BLaER1 treated with 17β-estradiol and CSF1 and Interleukin-3, amounts not matched to agents 10 nM and 100 nM (cell line): ENCODE data around the gene NAALADL2.
"Not testable (repeated sequence)": the region's sequence is repeated elsewhere in the genome, so short reads cannot be mapped to it uniquely, and the experiment has no call there.

Experiments used
- H3K27ac ChIP-seq, 11 experiments: shearing (Covaris generic); formaldehyde crosslinking; 2 replicates each; pipeline ENCODE4 v1.8.1; 2022
- H3K27me3 ChIP-seq, 11 experiments: shearing (Covaris generic); formaldehyde crosslinking; 2 replicates each; pipeline ENCODE4 v1.8.1; 2022
- H3K36me3 ChIP-seq, 11 experiments: shearing (Covaris generic); formaldehyde crosslinking; 2 replicates each; pipeline ENCODE4 v1.8.1; 2022
- H3K4me1 ChIP-seq, 10 experiments: shearing (Covaris generic); formaldehyde crosslinking; 2 replicates each; pipeline ENCODE4 v1.8.1; 2022
- H3K4me2 ChIP-seq, 11 experiments: shearing (Covaris generic); formaldehyde crosslinking; 2 replicates each; pipeline ENCODE4 v1.8.1; 2022
- H3K4me3 ChIP-seq, 10 experiments: shearing (Covaris generic); formaldehyde crosslinking; 2 replicates each; pipeline ENCODE4 v1.8.1; 2022
- H3K9ac ChIP-seq, 11 experiments: shearing (Covaris generic); formaldehyde crosslinking; 2 replicates each; pipeline ENCODE4 v1.8.1; 2022
- H3K9me3 ChIP-seq, 11 experiments: shearing (Covaris generic); formaldehyde crosslinking; replicated peaks in 1 of 11; 2 replicates each; pipeline ENCODE4 v1.8.1; 2022
- H4K20me1 ChIP-seq, 11 experiments: shearing (Covaris generic); formaldehyde crosslinking; 2 replicates each; pipeline ENCODE4 v1.8.1; 2022
- Cebpa-rat ChIP-seq, 11 experiments: shearing (Covaris generic); IDR thresholded peaks; 2 replicates each; pipeline ENCODE4 v1.8.1; 2022

The NAALADL2 gene

DNA sequence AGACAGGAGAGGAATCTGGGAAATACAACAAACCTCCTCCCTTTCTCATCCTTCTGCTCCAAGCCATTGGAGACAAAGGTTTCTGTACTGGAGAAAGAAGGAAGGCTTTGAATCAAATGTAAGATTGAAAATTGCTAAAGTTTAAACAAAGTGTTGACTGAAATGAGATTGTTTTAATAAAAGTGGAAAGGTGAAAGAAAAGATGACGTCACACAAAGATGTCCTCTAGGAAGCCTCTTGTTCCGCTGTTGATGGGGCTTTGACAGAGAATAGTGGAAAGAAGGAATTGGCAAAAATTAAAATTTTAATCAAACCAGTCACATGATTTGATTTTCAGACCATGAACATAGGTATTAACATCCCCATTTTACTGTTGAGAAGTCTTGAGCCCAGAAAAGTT lies 967.6 kb downstream of the NAALADL2 start:
- Histone ChIP-seq H3K9ac (no peak overlapping the region), H3K4me2 (no peak overlapping the region), H3K27me3 (no peaks in the 10 kb centered on the region), H3K4me3 (no peak overlapping the region), H3K27ac (no peak overlapping the region), H4K20me1 (no peaks in the 10 kb centered on the region), H3K4me1 (no peaks in the 10 kb centered on the region), H3K9me3 (peaks cover 0 to 6% (median 0%) of the 10 kb centered on the region in 11 experiments; a peak in 2 of 22 replicates), H3K36me3 (no peaks in the 10 kb centered on the region)
- TF ChIP-seq Cebpa-rat (IDR thresholded peaks at IDR 0.05): no peak

DNA sequence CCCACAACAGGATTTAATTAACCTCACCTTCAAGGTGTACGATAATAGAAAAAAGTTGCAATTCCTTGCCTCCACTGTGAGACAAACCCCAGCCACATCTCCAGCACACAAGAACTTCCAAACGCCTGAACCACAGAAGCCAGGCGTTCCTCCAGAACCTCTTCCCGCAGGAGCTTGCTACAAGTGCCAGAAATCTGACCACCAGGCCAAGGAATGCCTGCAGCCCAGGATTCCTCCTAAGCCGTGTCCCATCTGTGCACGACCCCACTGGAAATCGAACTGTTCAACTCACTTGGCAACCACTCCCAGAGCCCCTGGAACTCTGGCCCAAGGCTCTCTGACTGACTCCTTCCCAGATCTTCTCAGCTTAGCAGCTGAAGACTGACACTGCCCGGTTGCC lies 970.7 kb downstream of the NAALADL2 start:
- not testable (repeated sequence) for H3K4me2 ChIP-seq, H3K9ac ChIP-seq, H3K36me3 ChIP-seq, H3K27ac ChIP-seq, H3K9me3 ChIP-seq, H3K4me1 ChIP-seq, H3K27me3 ChIP-seq, H3K4me3 ChIP-seq, H4K20me1 ChIP-seq

DNA sequence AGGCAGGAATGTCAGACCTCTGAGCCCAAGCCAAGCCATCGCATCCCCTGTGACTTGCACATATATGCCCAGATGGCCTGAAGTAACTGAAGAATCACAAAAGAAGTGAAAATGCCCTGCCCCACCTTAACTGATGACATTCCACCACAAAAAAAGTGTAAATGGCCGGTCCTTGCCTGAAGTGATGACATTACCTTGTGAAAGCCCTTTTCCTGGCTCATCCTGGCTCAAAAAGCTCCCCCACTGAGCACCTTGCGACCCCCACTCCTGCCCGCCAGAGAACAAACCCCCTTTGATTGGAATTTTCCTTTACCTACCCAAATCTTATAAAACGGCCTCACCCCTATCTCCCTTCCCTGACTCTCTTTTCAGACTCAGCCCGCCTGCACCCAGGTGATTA lies 976.6 kb downstream of the NAALADL2 start:
- H3K9ac ChIP-seq, H3K27ac ChIP-seq, H3K9me3 ChIP-seq, H4K20me1 ChIP-seq, H3K27me3 ChIP-seq, H3K36me3 ChIP-seq, H3K4me1 ChIP-seq, H3K4me2 ChIP-seq, H3K4me3 ChIP-seq: not testable (repeated sequence)

DNA sequence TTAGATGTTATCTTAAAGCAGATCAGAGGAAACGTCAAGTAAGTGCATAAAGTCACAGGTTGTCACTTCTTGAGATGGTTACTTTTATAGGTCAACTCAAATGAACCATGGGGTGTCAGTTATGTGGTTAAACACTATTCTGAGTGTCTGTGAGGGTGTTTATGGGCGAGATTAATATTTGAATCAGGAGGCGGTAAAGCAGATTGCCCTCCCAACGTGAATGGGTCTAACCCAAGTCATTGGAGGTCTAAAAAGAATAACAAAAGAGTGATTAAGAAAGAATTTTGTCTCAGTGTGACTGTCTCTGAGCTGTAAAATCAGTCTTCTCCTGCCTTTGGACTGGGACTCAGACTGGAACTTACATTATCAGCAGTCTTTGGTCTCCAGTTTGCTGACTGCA lies 977.5 kb downstream of the NAALADL2 start:
- no peaks in the 10 kb centered on the region for H3K4me1 ChIP-seq
- no peaks in the 10 kb centered on the region for H3K36me3 ChIP-seq
- H4K20me1 ChIP-seq: no peaks in the 10 kb centered on the region
- H3K9ac ChIP-seq: no peak overlapping the region
- no peaks in the 10 kb centered on the region for H3K27me3 ChIP-seq
- no peak overlapping the region for H3K4me2 ChIP-seq
- H3K4me3 ChIP-seq: no peak overlapping the region
- H3K27ac ChIP-seq: no peak overlapping the region
- no peak for TF ChIP-seq Cebpa-rat (IDR thresholded peaks at IDR 0.05)
- no peaks in the 10 kb centered on the region; a peak in 1 of 22 replicates for H3K9me3 ChIP-seq

DNA sequence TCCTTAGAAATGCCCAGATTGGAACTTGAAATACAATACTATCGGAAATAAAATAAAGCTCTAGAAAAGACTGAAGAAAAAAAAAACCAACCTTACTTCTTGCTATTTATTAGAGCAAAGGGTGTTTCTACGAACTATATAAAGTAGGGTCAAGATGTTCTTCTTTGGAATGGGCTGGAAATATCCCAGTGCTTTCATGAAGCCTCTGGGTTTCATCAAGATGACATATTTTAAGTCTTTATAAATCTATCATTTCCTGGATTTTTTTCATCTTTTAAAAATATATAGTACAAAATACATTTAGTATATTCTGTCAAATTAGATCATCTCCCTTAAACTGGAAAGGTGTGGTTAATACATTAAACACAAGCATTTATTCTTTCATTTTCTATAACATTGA lies 978.8 kb downstream of the NAALADL2 start:
- Histone ChIP-seq H4K20me1 (no peaks in the 10 kb centered on the region), H3K4me2 (no peak overlapping the region), H3K4me3 (no peak overlapping the region), H3K27me3 (no peaks in the 10 kb centered on the region), H3K9me3 (no peaks in the 10 kb centered on the region; a peak in 1 of 22 replicates), H3K36me3 (no peaks in the 10 kb centered on the region), H3K9ac (no peak overlapping the region), H3K4me1 (no peaks in the 10 kb centered on the region), H3K27ac (no peak overlapping the region)
- no peak for TF ChIP-seq Cebpa-rat (IDR thresholded peaks at IDR 0.05)

DNA sequence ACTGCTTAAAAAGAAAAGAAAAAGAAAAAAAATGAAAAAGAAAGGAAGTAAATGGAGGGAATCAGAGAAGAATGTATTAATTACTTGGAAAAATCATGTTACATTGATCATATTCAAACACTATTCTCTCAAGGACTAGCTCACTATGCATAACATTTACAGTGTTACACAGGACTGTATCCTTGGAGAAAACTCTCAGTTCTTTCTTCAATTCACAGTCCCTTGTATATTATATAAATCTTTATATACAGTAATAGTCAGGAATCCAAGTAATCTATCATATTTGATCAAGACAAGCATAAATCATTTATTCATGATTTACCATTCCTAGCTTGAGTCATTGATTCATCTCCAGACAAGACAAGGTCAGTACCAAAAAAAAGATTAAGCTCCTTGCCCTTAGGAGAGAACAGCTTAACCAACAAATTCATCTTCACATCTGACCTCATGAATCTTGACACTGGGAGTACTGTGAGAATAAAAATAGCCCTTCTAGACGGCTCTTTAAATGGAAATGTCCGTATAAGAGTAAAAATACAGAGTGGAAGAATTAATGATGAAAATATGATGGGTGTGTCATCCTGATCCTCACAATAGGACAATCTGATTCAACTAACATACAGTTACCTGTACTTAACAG lies 980.4 kb downstream of the NAALADL2 start:
- no peak overlapping the region for H3K27ac ChIP-seq
- H3K4me1 ChIP-seq: no peaks in the 10 kb centered on the region
- H3K27me3 ChIP-seq: no peaks in the 10 kb centered on the region
- no peak overlapping the region for H3K4me2 ChIP-seq
- no peak for TF ChIP-seq Cebpa-rat (IDR thresholded peaks at IDR 0.05)
- H3K36me3 ChIP-seq: no peaks in the 10 kb centered on the region
- no peak overlapping the region for H3K4me3 ChIP-seq
- H4K20me1 ChIP-seq: no peaks in the 10 kb centered on the region
- no peaks in the 10 kb centered on the region; a peak in 1 of 22 replicates for H3K9me3 ChIP-seq
- no peak overlapping the region for H3K9ac ChIP-seq

DNA sequence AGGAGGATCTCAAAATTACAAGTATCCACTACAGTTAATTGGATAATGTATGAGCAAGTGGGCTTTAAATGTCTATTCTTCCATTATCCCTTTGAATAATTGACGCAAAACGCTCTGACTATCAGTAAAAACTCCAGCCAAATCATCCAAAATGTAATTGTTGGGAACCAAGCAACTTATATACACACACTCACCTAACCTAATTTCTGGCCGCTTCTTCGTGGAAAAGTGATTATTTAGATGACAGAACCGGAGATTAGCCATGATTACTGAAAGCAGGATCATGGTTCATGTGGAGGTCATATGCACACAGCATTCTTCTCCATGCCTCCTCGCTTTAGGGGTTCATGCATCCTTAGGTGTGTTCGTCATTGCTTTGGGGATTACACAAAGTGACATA lies 992.4 kb downstream of the NAALADL2 start:
- no peaks in the 10 kb centered on the region for H3K4me1 ChIP-seq
- no peaks in the 10 kb centered on the region for H4K20me1 ChIP-seq
- no peak overlapping the region for H3K27ac ChIP-seq
- no peaks in the 10 kb centered on the region for H3K36me3 ChIP-seq
- no peak overlapping the region for H3K4me2 ChIP-seq
- no peak overlapping the region for H3K4me3 ChIP-seq
- TF ChIP-seq Cebpa-rat (IDR thresholded peaks at IDR 0.05): no peak
- no peaks in the 10 kb centered on the region for H3K27me3 ChIP-seq
- peaks cover 0 to 3% (median 0%) of the 10 kb centered on the region in 11 experiments; a peak in 1 of 22 replicates for H3K9me3 ChIP-seq
- no peak overlapping the region for H3K9ac ChIP-seq

DNA sequence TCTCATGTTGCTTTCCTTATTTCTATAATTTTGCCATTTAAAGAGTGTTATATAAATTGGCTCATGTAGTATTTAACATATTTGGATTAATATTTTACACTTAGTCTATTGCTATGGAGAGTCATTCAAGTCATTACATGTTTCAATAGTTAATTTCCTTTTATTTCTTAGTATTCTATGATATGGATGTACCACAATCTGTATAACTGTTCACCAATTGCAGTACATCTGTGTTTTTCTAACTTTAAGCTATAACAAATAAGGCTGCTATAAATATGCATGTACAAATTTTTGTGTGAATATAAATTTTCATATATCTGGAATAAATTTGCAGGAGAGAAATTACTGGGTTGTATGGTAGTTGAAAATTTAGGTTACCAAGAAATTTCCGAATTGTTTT lies 993.4 kb downstream of the NAALADL2 start:
- Histone ChIP-seq H4K20me1 (no peaks in the 10 kb centered on the region), H3K9ac (no peak overlapping the region), H3K27ac (no peak overlapping the region), H3K4me2 (no peak overlapping the region), H3K9me3 (peaks cover 0 to 3% (median 0%) of the 10 kb centered on the region in 11 experiments; a peak in 1 of 22 replicates), H3K36me3 (no peaks in the 10 kb centered on the region), H3K4me1 (no peaks in the 10 kb centered on the region), H3K27me3 (no peaks in the 10 kb centered on the region), H3K4me3 (no peak overlapping the region)
- TF ChIP-seq Cebpa-rat (IDR thresholded peaks at IDR 0.05): no peak

DNA sequence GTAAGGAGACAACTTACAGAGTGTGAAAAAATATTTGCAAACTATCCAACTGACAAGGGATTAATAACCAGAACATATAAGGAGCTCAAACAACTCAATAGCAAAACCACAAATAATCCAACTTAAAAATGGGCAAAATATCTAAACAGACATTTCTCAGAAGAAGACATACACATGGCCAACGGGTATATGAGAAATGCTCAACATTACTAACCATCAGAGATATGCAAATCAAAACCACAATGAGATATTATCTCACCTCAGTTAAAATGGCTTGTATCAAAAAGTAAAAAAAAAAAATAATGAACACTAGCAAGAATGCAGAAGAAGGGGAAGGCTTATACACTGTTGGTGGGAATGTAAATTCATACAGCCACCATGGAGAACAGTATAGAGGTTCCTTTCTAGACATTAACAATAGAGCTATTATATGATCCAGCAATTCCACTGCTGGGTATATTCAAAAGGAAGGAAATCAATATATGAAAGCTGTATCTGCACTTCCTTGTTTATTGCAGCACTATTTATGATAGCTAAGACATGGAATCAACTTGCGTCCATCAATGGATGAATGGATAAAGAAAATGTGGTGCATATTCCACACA lies 998.6 kb downstream of the NAALADL2 start:
- no peaks in the 10 kb centered on the region for H3K36me3 ChIP-seq
- no peak overlapping the region for H3K9ac ChIP-seq
- no peaks in the 10 kb centered on the region for H4K20me1 ChIP-seq
- no peaks in the 10 kb centered on the region for H3K4me1 ChIP-seq
- H3K27ac ChIP-seq: no peak overlapping the region
- H3K4me3 ChIP-seq: no peak overlapping the region
- H3K27me3 ChIP-seq: no peaks in the 10 kb centered on the region
- TF ChIP-seq Cebpa-rat (IDR thresholded peaks at IDR 0.05): no peak
- H3K9me3 ChIP-seq: peaks cover 0 to 3% (median 0%) of the 10 kb centered on the region in 11 experiments; a peak in 1 of 22 replicates
- H3K4me2 ChIP-seq: no peak overlapping the region
